NCI-H146 treated with DMSO at 0.1 percent for 48 hours (cell line): Measurements from ENCODE around the gene EML3.
"Not testable (repeated sequence)": the region's sequence is repeated elsewhere in the genome, so short reads cannot be mapped to it uniquely, and the experiment has no call there.

ENCODE experiments used
- DNase-seq: peaks from one replicate; lab custom pipeline; 2025; ENCODE audit not compliant: unreplicated experiment; lab: John Stamatoyannopoulos, UW

Gene EML3

DNA sequence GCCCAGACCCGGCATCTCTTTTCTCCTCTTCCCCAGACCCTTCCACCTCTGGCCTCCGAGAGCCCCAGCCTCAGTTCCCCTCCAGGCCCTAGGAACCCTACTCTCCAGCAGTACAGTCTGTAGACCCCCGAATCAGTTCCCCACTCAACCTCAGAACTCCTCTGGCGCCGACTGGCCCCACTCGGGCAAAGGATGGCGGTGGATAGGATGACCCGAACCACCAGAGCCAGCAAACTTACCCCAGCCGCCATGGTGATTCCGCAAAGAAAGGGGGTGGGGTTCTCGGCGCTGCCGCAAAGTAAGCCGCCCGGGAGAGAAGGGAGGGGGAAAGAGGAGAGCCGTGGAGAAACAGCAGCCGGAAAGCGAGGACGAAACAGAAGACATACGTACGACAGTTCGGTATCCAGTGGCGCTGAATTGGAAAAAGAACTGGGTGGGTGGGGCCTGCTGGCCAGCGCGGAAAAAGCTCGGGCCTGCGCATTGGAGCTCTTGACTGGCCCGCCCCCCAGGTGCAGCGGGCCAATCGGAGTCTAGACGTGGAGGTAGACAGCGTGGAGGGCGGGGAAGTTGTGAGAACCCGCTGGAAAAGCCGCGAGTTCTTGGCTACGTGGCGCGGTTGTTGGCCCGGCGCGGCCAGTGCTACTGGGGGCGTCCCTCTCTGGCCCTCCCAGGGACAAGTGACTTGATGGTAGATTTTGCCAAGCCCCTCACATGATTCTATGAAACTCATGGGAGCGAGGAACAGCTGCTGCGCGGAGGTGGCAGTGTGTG, 38.8 kb downstream of the EML3 start, which contains the start of gene EEF1G:
EEF1G (minus strand) TSS at position 300 of the 771 bp plus-strand sequence; CDS start at position 251, 49 bp downstream.
- peak; percentile 99 for DNase-seq

DNA sequence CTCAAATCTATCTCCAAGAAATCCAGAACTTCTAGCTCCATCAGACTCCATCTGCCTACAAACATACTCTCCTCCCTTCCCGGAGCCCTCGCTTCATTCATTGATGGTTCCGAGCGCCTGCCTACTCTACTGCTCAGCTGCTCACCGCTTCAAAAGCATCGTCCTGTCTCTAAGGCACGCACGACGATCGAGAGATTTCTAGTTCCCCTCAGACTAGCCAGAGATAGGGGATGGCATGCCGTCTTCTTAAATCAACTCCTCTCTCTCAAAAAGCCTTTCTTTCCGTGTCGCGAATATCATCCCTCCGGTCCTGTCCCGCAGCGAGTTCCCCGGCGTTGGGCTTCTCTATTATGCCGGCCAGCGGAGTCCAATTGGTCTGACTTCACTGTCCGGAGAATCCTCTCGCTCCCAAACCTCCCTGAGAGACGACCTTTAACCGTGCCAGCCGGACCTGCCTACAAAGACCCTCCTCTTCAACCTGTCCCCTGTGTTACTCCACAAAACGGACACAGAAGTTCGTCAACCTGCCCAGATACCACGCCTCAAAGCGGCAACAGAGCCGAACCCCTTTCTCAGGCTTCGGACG, 39.5 kb downstream of the EML3 start:
- DNase-seq = peak; percentile 12

DNA sequence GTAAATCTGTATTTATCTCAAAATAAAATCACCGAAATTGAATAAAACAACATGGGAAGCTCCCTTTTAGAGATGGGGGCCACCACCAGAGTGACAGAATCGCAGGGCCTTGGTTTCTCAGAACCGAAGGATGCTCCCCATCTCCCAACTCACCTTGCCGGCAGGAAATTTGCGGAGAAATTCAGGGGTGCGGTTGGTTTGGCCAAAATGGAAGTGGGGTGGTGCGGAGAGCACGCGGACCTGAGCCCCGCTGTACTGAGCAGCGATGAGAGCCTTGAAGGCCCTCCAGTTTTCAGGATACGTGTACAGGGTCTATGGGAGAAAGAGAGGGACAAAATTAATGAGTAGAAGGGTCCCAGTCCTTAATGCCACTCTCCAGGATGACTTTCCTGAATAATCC, 40.1 kb downstream of the EML3 start:
- no peak for DNase-seq

DNA sequence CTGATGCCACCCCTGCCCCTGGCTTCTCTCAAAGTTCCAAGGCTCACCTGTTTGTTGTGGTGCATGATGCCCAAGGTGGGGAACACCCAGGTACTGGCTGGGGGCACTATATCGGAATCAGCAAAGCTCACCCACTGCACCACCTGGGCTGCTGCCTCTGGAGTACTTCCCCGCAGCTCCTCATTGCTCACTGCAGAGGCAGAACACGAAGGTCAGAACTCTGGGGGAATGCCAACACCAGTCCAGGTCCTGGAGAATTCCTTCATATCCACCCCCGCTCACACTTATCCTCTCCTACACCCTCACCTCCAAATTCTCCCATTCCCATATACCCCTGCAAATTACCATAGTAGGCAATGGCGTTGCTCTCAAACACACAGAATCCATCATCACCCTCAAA, 41.1 kb downstream of the EML3 start:
- not testable (repeated sequence) for DNase-seq

DNA sequence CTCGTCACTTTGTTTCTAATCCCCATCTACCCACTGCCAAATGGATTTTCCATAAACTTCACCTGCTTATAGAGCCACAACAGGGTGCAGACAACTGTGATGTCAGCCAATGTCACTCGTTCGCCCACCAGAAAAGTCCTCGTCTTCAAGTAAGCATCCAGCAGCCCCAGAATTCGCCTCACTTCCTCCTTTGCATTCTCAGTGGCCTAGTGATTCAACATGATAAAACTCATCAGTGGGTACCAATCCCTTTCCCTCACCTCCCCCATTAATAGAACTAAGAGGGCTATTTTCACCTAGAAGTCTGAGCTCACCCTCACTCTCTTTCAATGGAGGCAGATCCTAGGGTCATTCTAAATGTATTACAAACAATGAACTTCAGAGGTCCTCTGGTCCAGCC, 41.7 kb downstream of the EML3 start:
- DNase-seq = not testable (repeated sequence)

DNA sequence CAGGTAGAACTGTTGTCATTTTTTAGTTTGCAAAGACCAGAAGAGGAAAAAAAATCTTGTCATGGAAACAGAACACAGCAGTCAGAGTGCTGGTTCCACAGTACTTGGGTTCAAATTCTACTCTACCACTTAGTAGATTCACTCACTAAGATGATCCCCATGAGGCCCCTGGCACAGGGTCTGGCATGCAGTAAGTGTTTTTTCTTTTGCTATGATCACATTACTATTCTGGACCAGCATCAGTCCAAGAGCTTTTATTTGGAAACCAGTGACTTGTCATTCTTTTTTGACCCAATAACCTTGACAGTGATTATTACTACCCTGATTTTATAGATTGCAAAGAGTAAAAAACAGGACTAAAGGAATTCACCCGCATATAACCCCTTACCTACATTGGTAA, 43.0 kb downstream of the EML3 start:
- no peak for DNase-seq

DNA sequence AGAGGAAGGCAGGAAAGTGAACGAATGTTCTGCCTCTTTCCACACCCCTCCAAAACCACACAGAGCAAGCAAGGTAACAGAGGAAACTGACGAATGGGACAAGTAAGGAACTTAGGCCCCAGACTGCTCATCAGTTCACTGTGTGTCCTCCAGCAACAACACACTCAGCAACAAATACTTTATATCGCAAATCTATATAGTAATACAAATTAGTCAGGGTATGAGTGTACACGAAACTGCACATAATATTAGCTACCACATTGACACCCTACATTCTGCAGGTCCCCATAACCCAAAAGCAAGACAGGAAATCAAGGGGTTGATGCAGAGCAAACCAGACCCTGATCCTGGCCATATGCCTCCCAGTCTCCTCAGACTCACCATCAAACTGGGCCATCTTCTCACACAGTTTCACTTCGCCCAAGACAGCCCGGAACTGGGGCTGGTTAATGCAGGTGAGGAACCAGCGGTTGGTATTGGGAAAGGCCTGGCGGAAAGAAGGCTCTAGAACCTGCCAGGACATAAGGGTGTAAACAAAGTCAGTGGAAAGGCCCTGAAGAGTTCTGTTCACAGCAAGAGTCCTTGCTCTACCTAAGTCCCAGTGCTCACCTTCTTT, 45.4 kb downstream of the EML3 start:
- DNase-seq = no peak

DNA sequence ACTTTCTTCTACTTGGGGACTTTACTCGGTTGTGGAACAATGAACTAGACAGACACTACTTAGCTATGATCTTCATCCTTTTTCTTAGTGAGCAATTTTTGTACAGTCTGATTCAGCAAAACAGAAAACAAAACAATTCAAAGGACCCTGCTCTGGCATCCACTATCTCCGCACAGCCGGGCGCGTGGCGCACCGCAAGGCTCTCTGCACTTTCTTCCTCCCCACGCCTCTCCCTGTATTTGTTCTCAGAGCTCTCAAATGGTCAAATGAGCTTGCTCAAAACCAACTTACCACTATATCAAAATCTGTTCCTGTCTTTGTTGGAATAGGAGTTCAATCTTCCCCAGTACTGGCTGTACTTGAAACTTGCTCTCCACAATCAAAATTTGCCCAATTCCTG, 46.3 kb downstream of the EML3 start:
- no peak for DNase-seq

DNA sequence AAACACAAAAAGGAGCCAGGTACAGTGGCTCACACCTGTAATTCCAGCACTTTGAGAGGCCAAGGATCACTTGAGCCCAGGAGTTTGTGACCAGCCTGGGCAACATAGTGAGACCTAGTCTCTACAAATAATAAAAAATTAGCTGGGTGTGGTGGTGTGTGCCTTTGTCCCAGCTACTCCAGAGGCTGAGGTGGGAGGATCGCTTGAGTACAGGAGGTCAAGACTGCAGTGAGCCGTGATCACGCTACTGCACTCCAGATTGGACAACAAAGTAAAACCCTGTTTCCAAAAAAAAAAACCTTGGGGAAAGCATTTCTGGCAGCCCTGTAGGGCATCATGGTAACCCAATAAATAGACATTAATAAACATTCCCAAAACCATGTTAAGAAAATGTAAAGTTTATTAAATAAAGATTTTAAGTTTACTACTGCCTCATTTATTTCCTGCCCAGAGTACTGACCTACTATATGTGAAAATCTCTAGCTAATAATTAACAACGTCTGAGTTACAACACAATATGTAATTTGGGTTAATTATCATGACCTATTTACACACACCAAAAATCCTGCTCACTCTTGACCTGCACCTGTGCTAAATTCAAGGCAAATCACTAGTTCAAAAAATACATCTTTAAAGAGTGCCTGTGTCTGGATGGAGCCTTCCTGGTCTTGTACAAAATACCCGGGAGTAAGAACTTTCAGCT, 47.3 kb downstream of the EML3 start:
- no peak for DNase-seq

DNA sequence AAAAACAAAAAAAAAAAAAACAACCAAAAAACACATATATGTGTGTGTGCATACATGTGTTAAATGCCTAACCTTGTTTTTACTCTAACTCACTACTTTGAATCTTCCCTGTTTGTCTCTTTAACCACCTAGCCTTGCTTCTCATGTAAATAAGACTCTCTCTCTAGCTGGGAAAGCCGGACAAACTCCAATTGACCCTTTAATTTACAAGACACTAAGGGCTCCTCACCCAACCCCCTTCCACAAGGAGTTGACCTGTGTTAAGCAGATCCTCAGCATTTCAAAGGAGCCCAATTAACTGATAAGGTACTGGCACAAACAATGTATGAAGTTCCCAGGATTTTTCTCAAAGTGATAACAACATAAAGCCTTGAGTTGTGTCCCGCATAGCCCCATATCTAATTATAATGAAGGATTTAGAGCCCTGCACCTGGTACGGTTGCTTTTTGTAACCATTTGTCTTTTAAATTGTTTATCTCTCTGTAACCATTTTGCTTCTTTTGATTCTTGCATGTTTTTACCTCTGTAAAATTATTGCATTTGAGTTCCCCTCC, 50.8 kb downstream of the EML3 start:
- DNase-seq = not testable (repeated sequence)

DNA sequence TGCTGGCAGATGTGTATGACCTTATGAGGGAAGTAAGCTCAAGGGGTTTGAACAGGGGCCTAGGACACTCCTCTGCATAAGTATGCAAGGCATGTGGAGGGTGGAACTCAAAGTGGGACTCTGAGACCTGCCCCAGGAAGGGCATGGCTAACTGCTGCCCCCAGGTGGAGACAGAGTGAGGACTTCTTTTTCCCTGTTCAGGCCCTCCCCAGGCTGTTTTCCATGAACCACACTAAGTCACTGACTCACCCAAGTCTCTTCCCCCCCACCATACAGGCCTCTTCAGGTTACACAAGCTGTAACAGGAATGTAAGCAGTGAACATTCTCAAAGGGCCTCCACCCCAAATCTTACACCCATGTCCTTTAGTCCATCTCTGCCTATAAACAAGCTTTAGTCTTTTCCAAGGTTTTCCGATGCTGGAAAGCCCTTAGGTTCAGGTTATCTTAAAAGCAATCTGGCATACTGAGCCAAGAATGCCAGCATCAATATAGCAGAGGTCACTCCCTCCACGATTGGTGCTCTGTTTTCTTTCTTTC, 51.9 kb downstream of the EML3 start:
- DNase-seq = peak; percentile 19

DNA sequence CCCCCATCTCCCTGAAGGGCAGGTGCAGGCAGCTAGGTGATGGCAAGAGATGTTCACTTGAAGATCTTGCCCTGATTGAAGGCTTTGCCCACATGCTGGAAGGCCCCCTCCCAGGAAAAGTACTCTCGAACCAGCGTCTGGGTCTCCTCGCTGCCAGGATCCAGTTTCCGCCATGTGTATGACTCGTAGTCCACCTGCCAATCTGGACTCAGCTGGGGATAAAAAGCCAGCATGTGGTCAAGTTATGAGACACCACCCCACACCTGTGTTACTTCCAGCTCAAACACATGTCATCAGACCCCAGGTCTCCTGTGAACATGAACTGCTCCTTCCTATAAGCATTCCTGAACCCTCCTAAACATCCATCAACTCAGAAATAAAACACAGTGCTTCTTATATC, 52.9 kb downstream of the EML3 start:
- not testable (repeated sequence) for DNase-seq

DNA sequence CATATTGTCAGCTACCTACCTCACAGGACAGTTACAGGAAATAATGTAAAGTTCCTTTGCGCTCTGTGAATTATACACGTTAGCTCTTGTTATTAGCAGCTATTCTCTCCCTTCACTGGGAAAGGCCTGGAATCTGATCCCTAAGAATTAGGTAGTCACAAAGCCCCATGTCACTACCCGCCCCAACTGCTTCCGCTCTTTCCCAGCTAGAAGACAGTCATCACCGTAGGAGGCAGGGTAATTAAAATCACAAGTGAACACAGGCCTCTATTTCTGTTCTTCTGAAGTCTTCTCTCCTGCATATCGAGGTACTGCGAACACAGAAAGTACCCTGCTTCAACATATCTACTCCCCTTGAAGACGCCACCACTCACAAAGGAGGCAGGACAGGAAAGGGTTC, 53.4 kb downstream of the EML3 start:
- DNase-seq = no peak

DNA sequence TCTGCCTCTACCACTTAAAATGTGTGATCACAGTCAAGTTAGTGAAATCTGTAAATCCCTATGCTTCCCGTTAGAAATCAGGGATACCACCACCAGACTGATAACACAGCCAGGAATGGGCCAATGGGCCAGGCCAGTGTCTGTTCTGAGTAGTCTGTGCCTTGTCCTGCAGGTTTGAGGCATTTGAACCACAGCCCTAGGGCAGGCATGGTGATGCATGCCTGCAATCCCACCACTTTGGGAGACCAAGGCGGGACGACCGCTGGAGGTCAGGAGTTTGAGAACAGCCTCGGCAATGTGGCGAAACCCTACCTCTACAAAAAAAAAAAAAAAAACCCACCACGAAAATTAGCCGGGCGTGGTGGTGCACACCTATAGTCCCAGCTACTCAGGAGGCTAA, 53.9 kb downstream of the EML3 start:
- DNase-seq = no peak

DNA sequence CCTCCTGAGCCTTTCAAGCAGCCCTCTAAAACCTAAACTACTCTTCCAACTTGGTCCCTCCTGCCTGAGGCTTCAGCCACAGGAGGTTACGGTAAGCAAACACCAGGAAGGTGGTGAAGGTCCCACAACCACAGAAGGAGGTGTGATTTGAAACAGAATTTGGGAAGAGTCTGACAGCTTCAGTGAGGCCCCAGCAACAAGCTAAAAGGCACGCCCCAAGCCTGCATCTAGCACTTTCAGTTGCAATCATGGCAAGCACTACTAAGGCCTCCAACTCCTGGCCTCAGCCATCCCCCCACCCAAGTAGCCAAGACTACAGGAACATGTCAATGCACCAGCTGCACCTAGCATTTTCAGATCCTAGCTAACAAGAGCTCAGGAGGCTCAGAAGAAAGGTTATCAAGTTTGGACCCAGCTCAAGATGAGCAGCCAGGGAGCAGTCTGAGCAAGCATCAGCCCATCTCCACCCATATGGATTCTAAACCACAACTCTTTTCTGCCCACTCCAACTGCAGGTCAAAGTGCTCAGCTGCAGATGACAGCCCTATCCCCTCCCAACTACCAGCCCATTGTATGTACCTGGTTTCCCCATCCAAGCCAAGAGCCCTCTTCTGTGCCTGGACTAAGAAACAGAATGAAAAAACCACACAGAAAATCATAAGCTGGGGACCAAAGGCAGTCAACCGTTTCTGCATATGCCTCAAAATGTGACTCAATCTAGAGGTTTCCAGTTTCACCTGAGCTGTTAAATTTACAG, 55.5 kb downstream of the EML3 start:
- no peak for DNase-seq

DNA sequence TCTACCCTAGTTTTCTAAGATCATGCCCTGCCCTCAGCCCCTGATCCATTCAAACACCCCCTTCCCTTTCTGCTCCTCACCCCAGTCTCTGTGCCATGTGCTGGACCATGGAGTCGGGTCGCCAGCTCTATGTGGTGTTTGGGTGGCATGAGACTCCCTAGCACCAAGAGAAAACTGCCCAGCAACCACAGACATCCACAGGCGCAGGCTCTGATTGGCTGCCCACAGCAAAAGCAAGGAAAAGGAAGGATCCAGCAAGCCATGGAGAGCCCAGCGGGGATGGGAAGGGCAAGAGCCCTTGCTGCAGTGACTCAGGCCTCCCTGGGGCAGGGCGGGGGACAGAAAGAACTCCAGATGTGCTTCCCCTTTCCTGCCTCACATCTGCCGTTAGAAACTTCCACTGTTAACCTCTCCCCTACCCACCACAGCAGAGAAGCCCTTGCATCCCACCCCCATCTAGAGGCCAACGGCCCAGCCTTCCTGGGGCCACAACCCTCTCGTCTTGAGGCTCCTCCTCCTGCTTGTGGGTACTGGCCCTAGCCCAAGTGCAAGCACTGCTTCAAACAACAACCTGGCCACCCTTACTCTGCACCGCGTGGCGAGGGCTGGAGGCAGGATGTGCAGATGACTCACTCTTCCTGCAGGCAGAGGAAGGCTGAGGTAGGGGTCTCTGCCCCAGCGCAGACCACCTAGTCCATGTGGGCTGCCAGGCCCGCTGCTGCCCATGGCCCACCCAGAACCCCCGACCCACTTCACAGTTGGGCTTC, 56.3 kb downstream of the EML3 start:
- no peak for DNase-seq

DNA sequence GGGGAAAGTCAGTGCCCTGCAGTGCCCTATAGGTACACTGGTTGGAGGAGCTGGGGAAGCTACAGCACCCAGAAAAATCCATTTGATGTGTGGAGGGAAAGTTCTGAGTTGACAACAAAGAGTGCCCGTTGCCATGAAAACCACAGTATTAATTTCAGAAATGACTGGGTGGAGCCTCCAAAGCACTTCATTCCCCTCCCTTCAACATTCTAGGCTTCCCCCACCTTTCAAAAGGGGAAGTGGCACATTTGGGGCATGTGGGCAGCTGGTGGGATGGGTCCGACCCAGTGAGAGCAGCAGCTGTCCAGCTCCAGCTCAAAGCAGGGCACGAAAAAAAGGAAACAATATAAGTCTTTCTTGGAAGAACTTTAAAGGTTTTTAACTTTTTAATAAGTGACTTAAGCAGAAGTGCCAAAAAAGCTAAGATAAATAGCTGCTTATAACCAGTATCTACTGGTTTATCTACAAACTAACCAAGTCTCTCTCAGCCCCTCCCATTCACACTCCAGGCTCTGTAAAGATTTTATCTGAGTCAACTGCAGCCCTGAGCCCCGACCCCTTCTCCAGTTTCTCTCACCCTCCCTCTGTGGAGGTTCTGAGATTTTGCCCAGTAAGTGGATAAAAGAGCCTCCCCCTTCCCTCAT, 57.0 kb downstream of the EML3 start:
- no peak for DNase-seq

DNA sequence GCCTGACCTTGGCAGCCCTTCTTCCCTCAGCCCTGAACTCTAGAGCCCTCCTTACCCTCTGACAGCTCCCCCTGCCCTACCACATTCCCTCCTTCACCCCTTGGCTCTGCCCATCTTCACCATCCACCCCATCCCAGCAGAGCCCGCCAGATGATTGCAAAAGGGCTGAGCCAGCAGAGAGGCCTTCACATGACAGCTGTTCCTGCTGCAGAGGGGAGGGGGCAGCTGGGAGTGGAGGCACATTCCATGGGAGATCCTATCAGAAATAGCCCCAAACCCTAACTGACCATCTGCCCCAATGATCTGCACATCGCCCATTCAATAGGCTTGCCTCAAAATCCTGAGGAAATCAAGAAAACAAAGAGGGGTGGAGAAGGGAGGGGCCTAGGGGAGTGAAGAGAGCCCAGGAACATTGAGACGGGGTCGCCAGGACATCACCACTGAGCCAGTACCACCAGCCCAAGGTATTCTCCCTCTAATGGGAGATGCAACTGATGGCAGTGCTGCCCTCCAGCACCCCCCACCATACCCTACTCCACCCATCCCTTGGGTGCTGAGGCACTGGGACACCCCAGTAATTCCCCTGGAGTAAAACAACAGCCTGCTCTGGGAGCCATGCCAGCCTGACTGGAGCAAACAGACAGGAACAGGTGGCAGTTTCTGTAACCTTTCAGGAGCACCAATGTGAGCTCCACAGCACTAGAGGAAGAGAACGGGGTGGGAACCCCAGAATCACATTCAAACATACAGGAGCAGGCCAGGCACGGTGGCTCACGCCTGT, 58.0 kb downstream of the EML3 start:
- no peak for DNase-seq
